DMS114 treated with DMSO at 0.1 percent for 48 hours (cell line): ENCODE data around the gene DUXA.
"Not testable (repeated sequence)": the region's sequence is repeated elsewhere in the genome, so short reads cannot be mapped to it uniquely, and the experiment has no call there.

Experiments used
- DNase-seq: peaks from one replicate; lab custom pipeline; 2025; ENCODE audit not compliant: unreplicated experiment; lab: John Stamatoyannopoulos, UW

The DUXA gene

DNA sequence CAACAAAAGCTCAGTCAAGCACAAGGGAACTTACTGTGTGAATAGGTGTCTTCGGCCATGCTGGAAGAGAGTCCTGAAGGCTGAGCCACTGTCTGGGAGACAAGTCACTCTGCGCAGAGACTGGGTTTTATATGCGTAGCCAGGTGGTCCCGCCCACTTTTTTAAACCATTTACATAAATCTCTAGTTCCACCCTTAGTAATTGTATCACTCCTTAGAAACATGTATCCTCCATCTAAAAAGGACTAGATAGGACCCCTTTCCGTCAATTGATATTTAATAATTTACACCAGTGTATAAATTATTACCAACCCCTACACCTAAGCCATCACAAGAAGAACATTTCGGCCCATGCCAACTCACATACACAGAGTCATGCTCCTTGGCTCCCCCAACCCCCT, at the start of gene DUXA:
DUXA (minus strand) TSS at position 101 of the 400 bp plus-strand sequence; CDS start at position 59, 42 bp downstream.
- no peak for DNase-seq

DNA sequence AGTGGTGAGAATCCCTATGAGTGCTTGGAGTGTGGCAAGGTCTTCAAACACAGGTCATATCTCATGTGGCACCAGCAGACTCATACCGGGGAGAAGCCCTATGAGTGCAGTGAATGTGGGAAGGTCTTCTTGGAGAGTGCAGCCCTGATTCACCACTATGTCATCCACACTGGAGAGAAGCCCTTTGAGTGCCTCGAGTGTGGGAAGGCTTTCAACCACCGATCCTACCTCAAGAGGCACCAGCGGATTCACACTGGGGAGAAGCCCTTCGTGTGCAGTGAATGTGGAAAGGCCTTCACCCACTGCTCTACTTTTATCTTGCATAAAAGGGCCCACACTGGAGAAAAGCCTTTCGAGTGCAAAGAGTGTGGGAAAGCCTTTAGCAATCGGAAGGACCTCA, 44.8 kb upstream of the DUXA start:
- DNase-seq = no peak

DNA sequence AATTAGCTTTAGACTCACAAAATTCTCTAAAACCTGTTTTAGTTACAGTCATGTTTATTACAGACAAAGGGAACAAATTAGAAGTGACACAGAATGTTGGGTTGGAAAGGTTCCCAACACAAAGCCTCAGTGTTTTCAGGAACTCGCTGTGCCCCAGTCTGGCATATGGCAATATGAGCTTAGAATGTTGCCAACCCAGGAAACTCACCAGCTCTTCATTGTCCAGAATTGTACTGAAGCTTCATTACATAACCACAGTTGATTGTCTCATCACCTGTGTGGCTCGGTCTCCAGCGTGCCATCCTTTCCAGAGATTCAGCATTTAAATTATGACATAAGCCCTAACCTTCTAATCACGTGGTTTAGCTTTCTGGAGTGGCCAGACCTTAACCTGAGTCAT, 43.1 kb upstream of the DUXA start:
- no peak for DNase-seq

DNA sequence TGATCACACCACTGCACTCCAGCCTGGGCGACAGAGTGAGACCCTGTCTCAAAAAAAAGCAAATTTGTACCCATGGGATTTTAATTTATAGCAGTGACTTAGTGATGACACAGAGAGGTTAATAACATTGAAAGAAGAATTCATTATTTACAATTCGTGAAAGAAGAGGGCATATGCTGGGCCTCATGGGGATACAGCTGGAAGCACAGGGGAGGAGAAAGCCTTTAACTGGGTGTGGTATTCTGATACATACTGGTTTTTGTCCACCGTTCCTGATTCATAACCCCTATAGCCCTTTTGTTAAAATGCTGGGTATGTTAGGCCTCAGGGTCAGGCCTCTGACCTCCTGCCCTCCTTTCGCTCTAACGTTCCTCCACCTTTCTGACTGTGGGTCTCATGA, 34.9 kb upstream of the DUXA start:
- DNase-seq = no peak

DNA sequence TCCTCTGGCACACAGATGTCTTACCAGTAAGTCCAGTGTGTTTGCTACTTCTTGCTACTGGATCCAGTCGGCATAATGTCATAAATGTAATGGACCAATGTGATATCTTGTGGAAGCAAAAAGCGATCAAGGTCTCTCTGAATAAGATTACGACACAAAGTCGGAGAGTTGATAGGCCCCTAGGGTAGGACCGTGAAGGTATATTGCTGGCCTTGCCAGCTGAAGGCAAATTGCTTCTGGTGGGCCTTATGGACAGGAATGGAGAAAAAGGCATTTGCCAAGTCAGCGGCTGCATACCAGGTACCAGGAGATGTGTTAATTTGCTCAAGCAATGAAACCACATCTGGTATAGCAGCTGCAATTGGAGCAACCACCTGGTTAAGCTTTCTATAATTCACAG, 30.6 kb upstream of the DUXA start:
- DNase-seq = not testable (repeated sequence)

DNA sequence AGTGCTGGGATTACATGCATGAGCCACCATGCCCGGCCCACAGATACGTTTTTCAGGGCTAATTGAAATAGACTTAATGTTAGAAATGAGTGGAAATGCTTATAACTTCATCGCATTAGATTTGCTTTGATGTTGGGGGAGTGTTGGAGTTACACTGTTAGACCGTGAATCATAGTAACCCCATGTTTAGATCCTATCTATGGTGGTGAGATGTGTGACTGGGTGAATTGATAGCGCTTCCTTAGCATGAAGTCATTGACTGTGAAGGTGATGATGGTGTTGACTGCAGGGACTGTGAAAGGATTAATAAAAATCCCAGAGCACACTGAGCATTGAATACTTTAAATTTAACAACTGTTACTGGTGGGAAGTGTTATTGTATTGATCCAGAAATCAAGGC, 25.7 kb upstream of the DUXA start:
- DNase-seq = no peak

DNA sequence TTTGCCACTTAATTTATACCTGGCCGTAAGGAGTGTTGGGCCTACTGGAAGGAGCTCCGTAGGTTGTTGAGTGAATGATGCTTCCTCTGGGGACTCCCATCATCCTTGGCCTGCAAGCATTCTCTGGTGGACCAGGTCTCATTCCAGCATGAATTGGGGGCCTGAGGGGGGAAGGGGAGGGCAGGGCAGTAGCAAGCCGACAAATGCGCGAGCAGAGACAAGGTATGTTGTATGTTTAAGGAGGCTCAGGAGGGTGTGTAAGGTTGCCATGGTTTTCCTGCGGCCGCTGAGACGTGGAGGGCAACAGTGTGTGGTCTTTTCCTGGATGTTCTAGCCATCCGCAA, 24.8 kb upstream of the DUXA start:
- no peak for DNase-seq

DNA sequence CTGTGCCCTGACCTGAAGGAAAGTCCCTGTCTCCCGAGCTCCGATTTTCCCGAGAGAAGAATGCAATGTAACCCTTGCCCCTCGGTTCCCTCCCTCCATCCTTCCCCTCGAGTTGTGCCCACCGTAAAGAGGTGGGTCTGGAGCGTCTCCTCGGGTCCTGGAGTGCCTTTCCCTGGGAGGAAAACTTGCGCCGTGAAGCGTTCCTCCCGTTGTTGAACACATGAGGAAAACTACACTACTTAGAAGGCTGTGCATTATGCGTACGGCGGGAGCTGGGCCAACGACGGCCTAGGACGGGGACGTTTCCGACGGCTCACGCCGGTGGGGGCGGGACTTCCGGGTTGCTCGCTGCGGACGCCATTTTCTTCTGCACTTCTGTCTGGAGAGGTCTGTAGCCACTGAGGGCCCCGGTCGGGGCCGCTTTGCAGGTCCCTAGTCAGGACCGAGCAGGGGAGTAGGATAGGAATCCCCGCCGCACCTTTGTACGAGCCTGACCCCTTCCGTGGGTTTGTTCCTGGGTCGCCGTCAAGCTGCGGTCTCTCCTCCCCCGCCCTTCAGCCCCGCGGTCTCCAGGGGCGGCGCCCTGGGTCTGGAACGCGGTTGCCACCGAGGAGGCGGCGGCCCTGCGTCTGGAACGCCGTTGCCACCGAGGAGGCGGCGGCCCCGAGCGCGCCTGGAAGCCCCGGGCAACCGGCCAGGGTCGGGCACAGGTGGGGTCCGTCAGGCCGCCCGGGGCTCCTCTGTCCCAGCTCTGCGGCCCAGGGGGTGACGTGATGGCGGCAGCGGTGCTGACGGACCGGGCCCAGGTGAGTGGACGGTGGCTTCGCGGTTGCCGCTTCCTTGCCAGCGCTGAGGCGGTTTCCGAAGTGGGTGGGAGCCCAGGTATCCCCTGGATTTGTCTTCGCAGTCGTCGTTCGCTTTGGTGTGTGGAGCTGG, 24.1 kb upstream of the DUXA start, which contains the start of gene ZNF264:
ZNF264 (plus strand) TSS at position 360 of the 936 bp plus-strand sequence; CDS start at position 774, 414 bp downstream.
- peak; percentile 88 for DNase-seq

DNA sequence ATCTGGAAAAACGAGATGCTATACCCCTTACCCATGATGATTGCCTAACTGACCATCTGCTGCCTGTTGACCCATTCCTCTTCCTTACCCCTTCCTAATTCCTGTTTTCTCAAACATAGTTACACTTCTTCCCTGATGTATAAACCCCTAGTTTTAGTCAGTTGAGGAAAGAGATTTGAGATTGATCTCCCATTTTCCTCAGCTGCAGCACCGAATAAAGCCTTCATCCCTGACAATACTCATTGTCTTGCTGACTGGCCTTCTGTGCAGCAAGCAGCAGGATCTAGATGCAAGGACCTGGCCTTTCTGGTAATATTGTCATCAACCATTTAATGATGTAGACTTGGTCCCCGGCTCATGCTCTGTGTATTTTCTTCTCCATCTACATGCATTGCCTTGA, 23.0 kb upstream of the DUXA start:
- DNase-seq = no peak

DNA sequence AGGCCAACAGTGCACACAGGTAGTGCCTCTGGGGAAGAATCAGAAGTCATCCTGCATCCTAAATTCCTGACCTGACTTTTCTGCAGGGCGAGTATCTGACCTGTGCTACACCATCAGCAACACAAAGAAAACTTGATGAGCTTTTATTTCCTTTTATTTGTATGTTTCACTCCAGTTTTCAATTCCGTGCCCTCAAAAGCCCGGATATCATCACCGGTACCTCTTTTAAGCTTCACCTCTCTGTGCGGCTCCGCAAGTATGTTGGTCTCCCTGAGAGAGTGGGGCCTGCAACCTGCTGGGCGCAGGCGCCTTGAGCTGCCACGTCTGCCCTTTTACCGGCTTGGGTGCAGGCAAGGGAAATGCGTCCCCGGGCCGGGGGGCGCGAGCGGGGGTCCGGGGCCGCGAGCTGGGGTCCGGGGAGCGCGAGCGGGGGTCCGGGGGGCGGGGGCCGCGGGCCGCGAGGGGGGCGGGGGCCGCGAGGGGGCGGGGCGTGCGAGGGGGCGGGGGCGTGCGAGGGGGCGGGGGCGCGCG, 4.3 kb upstream of the DUXA start:
- peak; percentile 15 for DNase-seq

DNA sequence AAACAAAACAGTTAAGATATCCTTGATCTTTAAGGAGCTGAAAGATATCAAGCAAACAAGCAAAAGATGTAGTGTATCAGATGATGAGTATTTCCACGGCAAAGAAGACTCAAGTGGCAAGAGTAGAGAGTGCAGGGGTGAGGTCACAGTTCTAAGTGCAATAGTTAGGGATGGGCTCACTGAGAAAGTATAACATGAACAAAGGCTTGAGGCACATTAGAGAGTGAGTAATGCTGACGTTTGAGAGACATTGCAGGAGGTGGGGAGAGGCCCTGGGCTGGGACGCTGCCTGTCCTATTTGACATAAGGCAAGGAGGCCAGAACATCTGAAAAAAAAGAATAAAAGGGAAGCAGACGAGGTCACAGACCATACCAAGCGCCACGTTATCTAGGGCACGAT, 1.4 kb downstream of the DUXA start:
- no peak for DNase-seq

DNA sequence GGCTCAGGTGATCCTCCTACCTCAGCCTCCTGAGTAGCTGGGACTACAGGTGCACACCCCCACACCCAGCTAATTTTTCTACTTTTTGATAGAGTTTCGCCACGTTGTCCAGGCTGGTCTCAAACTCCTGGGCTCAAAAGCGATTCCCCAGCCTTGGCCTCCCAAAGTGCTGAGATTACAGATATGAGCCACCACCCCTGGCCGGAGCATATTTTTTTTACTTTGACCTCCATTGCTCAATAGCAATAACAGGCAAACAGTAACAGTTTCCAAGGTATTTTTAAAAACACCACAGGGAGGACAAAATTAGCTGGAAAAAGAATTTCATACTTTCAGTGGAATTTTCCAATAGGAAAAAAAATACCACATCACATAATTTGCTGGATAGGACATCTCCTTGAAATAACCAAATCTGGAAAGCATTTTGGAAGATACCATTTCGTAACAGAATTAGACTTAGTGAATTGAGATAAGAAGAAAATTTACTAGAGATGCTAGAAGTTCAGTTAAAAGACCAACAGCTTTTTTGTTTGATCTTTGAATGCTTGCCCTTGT, 5.2 kb downstream of the DUXA start:
- DNase-seq = no peak

DNA sequence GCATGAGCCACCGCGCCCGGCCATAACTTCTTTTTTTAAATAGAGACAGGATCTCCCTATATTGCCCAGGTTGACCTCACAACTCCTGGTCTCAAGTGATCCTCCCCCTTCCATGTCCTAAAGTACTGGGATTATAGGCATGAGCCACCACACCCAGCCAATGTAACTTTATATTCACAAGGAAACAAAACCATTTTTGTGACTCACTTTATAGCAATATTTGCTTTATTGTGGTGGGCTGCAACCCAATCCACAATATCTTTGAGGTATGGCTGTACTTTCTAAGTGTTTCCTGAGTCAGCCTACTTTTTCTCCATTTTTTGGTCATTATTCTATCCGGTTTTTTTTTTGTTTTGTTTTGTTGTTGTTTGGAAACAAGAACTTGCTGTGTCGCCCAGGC, 14.4 kb downstream of the DUXA start:
- DNase-seq = no peak

DNA sequence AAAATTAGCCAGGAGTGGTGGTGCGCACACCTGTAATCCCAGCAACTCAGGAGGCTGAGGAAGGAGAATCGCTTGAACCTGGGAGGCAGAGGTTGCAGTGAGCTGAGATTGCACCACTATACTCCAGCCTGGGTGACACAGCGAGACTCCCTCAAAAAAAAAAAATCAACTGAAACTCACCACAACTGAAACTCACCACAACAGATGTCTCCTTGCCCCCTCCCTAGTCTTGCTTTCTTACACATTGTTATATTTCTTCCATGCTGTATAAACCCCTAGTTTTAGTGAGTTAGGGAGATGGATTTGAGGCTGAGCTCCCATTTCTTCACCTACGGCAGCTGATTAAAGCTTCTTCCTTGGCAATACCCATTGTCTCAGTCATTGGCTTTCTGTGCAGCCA, 25.6 kb downstream of the DUXA start:
- DNase-seq = no peak

DNA sequence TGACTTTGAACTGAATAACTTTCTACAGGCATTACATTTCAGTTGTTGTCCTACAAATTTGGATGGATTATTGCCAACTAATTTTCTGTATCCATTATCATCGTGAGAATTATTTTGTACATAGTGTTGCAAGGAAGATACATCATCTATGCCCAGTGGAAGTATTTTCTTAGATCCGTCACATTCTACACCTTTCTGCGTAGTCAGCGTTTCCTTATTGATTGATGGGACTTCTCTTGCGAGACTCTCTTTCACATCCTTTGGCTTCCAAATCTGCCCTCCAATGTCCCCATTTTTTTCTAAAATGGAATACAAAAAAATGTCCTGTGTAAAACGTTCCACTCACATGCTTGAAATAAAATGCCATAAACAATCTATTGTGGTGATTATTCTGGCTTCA, 31.5 kb downstream of the DUXA start:
- no peak for DNase-seq

DNA sequence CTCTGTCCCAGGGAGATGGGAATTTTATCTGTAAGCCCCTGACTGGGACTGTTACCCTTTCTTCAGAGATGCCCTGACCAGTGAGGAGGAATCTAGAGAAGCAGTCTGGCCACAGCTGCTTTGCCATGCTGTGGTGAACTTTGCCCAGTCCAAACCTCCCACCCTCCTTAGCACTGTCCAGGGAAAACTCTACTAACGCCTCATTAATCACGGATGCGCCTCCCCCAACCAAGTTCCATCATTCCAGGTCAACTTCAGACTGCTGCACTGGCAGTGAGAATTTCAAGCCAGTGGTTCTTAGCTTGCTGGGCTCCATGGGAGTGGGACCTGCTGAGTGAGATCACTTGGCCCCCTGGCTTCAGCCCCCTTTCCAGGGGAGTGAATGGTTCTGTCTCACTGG, 39.9 kb downstream of the DUXA start:
- not testable (repeated sequence) for DNase-seq

DNA sequence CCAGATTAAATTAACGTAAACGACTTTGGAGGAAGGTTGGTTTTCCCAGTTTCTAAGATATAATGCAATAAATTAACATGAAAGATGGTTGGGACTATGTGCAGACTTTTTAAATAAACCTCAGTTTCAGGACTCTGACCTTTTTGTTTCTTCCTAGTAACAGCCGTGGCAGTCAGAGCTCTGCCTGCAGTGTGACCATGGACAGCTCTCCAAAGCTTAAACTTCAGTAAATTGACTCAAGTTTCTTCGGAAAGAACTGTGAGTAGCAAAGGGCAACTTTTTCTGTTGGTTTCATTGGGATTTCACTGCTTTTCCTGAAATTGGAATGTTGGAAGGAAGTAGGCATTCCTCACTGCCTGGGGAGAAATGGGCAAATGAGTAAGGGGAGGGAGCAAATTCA, 43.4 kb downstream of the DUXA start:
- no peak for DNase-seq

DNA sequence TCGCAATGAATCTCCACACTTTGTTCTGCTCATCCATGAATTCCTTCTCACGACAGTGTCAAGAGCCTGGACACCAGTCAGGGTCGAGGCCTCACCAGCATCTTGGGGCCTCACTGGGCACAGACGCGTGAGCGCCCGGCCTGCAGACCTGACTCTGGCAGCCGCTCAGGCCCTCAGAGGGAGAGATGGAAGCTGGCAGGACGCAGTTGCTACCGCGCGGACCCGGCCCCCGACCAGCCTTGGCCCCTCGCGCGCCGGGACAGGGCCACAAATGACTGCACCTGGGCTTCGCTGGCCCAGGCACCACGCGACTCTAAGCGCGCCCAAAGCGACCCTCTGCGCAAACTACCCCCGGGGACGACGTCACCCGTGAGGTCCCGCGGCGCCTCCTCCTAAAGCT, 48.4 kb downstream of the DUXA start:
- DNase-seq = no peak

DNA sequence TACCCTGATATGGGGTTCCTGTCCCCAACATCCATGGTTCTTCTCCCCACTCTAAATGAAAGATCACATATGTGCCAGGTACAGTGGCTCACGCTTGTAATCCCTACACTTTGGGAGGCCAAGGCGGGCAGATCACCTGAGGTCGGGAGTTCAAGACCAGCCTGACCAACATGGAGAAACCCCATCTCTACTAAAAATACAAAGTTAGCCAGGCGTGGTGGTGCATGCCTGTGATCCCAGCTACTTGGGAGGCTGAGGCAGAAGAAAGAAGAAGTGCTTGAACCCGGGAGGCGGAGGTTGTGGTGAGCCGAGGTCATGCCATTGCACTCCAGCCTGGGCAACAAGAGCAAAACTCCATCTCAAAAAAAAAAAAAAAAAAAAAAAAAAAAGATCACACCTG, 53.8 kb downstream of the DUXA start:
- DNase-seq = not testable (repeated sequence)

DNA sequence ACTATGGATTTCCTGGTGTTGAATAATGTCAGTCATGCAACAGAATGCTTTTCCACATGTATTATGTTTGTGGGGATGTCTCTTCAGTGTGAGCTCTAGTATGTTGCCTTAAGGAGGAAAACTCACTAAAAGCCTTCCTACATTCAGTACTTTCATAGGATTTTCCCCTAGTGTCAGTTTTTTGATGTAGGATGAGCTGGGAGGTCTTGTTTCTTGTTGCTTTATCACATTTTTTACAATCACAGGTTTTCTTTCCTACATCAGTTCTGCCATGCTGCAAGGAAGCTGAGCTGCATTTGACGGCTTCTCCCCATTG, 56.0 kb downstream of the DUXA start:
- no peak for DNase-seq

DNA sequence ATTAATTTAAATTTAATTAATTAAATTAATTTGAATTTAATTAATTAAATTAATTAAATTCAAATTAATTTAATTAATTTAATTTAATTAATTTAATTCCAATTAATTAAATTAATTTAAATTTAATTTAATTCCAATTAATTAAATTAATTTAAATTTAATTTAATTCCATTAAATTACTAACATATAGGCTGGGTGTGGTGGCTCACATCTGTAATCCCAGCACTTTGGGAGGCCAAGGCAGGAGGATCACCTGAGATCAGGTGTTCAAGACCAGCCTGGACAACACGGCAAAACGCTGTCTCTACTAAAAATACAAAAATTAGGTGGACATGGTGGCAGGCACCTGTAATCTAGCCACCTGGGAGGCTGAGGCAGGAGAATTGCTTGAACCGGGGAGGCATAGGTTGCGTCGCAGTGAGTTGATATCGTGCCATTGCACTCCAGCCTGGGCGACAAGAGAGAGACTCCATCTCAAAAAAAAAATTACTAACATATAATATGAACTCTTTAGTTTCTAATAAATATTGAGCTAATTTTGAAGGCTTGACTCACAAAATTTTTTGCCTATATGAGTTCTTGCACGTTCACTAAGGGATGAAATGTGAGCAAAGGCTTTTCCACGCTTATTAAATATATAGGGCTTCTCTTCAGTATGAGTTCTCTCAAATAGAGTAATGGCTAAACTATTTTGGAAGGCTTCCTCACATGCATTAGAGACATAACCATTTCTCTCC, 56.5 kb downstream of the DUXA start:
- peak; percentile 47 for DNase-seq

DNA sequence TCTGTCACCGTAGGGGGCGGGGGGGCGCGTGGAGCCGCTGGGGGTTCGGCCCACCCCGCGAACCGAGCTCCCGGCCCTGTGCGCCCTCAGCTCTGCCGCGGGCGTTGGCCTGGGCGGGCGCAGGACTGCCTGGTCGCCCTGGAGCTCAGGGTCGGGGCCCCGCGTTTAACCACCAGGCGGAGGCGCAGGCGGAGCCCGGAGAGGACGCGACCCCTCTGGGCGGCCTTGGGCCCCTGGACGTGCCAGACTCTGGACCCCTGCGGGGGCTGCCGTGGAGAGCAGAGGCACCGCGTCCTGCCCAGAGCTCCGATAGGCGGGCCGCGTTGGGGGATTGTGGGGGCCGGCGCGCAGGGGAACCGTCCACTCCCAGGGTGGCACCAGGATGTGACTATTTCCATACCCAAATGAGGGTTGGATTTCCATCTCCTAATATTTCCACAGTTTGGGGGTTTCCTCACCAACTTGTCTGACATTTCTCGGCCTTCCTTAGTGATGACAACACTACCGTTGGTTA, 60.5 kb downstream of the DUXA start:
- no peak for DNase-seq
